ENCODE data around the gene AGA.

DNA sequence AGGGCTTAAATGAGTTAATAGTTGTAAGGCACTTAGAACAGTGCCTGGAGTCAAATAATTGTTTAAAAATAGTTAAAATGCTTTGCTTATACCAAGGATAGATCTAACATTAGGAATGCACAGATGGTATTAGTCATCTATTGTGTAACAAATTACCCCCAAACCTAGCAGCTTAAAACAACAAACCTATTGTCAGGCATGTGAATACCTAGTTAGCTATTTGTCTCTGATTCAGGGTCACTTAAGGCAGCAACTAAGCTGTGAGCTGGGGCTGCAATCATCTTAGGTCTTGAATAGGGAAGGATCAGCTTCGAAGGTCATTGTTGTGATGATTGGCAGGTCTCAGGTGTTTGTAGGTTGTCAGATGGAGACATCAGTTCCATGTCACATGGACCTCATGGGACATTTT lies 42.4 kb upstream of the AGA start:
- TF ChIP-seq, protein P1, sequence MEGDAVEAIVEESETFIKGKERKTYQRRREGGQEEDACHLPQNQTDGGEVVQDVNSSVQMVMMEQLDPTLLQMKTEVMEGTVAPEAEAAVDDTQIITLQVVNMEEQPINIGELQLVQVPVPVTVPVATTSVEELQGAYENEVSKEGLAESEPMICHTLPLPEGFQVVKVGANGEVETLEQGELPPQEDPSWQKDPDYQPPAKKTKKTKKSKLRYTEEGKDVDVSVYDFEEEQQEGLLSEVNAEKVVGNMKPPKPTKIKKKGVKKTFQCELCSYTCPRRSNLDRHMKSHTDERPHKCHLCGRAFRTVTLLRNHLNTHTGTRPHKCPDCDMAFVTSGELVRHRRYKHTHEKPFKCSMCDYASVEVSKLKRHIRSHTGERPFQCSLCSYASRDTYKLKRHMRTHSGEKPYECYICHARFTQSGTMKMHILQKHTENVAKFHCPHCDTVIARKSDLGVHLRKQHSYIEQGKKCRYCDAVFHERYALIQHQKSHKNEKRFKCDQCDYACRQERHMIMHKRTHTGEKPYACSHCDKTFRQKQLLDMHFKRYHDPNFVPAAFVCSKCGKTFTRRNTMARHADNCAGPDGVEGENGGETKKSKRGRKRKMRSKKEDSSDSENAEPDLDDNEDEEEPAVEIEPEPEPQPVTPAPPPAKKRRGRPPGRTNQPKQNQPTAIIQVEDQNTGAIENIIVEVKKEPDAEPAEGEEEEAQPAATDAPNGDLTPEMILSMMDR (conservative IDR thresholded peaks at IDR 0.05; ENCODE audit: low read length) = no peak
- no peak for TF ChIP-seq EZH2phosphoT487 (IDR thresholded peaks at IDR 0.05; ENCODE audit: borderline replicate concordance)
